Gastroesophageal sphincter (tissue), 4 donors: ENCODE measurements around the gene ZC3H6. TPM values are rescaled to one million over a fixed set of nuclear protein-coding genes. Genes with fewer than 3 reads are reported as not detected.

Experiments used
- ATAC-seq: fragments of 150-250 bp; one replicate; pipeline ENCODE4 v1.9.1; 2016; ENCODE audit warnings: mild to moderate bottlenecking, moderate library complexity
- H3K27ac ChIP-seq, 4 donors: fragments of 200-600 bp; sonication (generic) in 3 of 4; 1 replicate in 3 of 4; 2 replicates in 1 of 4; pipeline ENCODE4 v1.5.1; 2016 to 2019
- H3K27me3 ChIP-seq: fragments of 200-600 bp; sonication (generic); one replicate; pipeline ENCODE4 v1.5.1; 2019
- H3K36me3 ChIP-seq, 2 donors: fragments of 200-600 bp; sonication (generic); one replicate each; pipeline ENCODE4 v1.5.1; 2019; ENCODE audit warnings: control low read depth in 1 of 2
- H3K4me1 ChIP-seq, 3 donors: fragments of 200-600 bp; sonication (generic); 1 replicate in 2 of 3; 2 replicates in 1 of 3; pipeline ENCODE4 v1.5.1; 2016 to 2019; ENCODE audit warnings: control low read depth in 2 of 3
- H3K4me3 ChIP-seq, 2 donors: fragments of 200-600 bp; sonication (generic); one replicate each; pipeline ENCODE4 v1.5.1; 2019; ENCODE audit warnings: mild to moderate bottlenecking in 1 of 2, moderate library complexity in 1 of 2
- H3K9me3 ChIP-seq, 3 donors: fragments of 200-600 bp; sonication (generic); one replicate each; pipeline ENCODE4 v1.5.1; 2017 to 2019; ENCODE audit warnings: control low read depth in 2 of 3
- EP300 ChIP-seq: sonication (generic); formaldehyde crosslinking; IDR thresholded peaks from one replicate; pipeline ENCODE4 v1.6.1; 2017; ENCODE audit warnings: antibody characterized with exemption, mild to moderate bottlenecking
- POLR2A ChIP-seq, 2 donors: fragments of 450-650 bp; IDR thresholded peaks; one replicate each; pipeline ENCODE4 v1.6.1; 2017; ENCODE audit warnings: antibody characterized with exemption in 2 of 2, mild to moderate bottlenecking in 2 of 2, moderate library complexity in 1 of 2
- POLR2AphosphoS5 ChIP-seq: sonication (generic); formaldehyde crosslinking; IDR thresholded peaks from one replicate; pipeline ENCODE4 v1.6.1; 2017; ENCODE audit warnings: antibody characterized with exemption
- WGBS, 2 donors: methylation state at CpG; one replicate each; pipeline ENCODE4 v1.1.5; 2018; ENCODE audit warnings: low coverage in 1 of 2; 5-methylcytosine and 5-hydroxymethylcytosine counted together
- total RNA-seq, 4 donors: library from RNA; depleted of rRNA; stranded (reverse); fragments of >200 nt; gene quantifications; one replicate each; pipeline ENCODE4 v1.1.0, GENCODE V29; 2016
- TF ChIP-seq, protein P1 (sequence below), 4 experiments: fragments of 200-600 bp in 2 of 4; fragments of 450-650 bp in 2 of 4; sonication (generic) in 1 of 4; IDR thresholded peaks; one replicate each; pipeline ENCODE4 v1.5.1; 2017 to 2019; ENCODE audit warnings: antibody characterized with exemption in 4 of 4, mild to moderate bottlenecking in 2 of 4, moderate library complexity in 2 of 4

Gene ZC3H6
- total RNA-seq, 4 donors from 2014 or later, result 13.7 to 30.7 (median 17.3) TPM

DNA sequence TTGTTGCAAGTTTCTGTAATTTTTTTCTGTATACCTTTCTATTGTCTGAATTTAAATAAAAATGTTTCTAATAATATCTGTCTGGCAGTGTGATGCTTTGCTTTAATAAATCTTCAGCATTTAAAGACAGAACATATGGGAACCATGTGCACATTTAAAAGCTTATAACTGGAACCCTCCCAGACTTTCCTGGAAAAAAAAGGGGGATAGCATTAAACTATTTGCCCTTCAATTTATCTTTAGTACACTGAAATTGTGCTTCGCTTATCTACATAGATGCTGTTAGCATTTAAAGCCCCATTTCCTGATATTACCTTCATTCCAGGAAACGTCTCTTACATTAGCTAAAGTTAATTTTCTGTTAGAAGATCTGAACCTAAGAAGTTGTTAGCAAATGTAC is 64.6 kb downstream of the ZC3H6 start:
- no peaks in the 10 kb centered on the region for H3K36me3 ChIP-seq
- ATAC-seq, result no peak
- no peak overlapping the region for H3K4me3 ChIP-seq
- TF ChIP-seq, protein P1, sequence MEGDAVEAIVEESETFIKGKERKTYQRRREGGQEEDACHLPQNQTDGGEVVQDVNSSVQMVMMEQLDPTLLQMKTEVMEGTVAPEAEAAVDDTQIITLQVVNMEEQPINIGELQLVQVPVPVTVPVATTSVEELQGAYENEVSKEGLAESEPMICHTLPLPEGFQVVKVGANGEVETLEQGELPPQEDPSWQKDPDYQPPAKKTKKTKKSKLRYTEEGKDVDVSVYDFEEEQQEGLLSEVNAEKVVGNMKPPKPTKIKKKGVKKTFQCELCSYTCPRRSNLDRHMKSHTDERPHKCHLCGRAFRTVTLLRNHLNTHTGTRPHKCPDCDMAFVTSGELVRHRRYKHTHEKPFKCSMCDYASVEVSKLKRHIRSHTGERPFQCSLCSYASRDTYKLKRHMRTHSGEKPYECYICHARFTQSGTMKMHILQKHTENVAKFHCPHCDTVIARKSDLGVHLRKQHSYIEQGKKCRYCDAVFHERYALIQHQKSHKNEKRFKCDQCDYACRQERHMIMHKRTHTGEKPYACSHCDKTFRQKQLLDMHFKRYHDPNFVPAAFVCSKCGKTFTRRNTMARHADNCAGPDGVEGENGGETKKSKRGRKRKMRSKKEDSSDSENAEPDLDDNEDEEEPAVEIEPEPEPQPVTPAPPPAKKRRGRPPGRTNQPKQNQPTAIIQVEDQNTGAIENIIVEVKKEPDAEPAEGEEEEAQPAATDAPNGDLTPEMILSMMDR (IDR thresholded peaks at IDR 0.05), result no peak
- H3K9me3 ChIP-seq, result no peaks in the 10 kb centered on the region
- H3K27me3 ChIP-seq, result no peaks in the 10 kb centered on the region
- no peaks in the 10 kb centered on the region for H3K4me1 ChIP-seq
- WGBS, 2 donors, result 65 to 69% methylated on average over 2 of the region's 2 CpGs
- H3K27ac ChIP-seq, result no peak overlapping the region

DNA sequence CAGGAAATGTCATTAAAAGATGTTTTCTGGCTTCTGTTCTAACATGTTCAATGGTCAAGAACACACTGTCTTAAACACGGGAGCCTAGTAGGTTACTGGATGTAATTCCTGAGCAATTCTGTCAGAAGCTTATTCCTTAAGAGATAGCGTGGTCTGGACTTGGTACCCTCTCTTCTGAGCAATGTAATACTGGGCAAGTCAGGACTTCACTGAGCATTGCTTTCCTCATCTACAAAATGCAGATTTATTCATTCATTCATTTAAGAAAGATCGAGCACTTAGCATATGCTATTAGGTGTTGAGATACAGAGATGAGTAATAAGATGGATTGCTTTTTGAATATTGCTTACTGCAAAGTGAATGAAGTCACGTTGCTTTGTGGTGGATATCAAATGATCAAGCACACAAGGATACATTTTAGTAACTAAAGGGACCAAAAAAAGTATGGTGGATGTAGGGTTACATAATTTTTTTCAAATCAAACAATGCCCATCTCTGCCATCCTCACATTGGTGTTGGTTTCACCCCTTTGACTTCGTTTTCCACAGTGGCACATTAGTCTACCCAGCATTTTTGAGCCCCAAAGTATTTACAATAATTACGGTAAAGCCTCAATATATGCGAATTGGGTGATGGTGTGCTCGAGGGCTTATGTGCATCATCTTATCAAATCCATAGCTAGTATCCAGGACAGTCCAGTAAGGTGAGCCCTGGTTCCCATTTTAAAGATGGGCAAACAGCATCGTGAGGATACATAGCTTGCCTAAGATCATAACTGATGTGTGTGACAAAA is 65.3 kb downstream of the ZC3H6 start:
- no peak overlapping the region for H3K27ac ChIP-seq
- ATAC-seq, result no peak
- 72 to 77% methylated on average over 9 of the region's 9 CpGs for WGBS, 2 donors
- TF ChIP-seq, protein P1 (IDR thresholded peaks at IDR 0.05), result no peak
- TF ChIP-seq EP300 (no peak), POLR2A (IDR thresholded peaks at IDR 0.05) (no peak), POLR2AphosphoS5 (no peak)
- no peaks in the 10 kb centered on the region for H3K4me1 ChIP-seq
- H3K36me3 ChIP-seq, result no peaks in the 10 kb centered on the region
- no peaks in the 10 kb centered on the region for H3K9me3 ChIP-seq
- H3K27me3 ChIP-seq, result no peaks in the 10 kb centered on the region
- no peak overlapping the region for H3K4me3 ChIP-seq

DNA sequence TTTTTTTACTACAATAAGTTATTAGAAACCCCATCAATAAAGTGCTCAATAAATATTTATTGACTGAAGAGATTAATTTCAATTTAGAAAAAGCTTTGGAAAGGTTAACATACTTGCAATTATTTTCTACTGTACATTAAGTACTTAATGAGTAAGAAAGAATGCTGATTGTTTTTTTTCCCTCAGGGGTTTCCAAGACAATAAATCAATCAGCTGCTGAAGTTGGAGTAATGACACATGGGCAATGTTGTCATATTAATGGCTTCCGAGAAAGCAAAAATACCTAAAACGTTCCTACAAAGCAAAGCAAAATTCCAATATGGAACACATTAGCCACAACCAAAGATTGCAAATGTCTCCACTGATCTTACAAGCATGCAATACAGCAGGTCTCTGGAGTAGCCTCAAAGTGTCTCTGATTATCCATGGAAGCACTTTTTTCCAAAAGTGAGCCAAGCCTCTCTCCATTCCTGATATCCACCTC is 66.7 kb downstream of the ZC3H6 start:
- ATAC-seq, result no peak
- H3K27ac ChIP-seq, result no peak overlapping the region
- no peak for TF ChIP-seq POLR2AphosphoS5
- no peak for TF ChIP-seq POLR2A (IDR thresholded peaks at IDR 0.05)
- TF ChIP-seq, protein P1 (IDR thresholded peaks at IDR 0.05), result no peak
- H3K27me3 ChIP-seq, result no peaks in the 10 kb centered on the region
- no peaks in the 10 kb centered on the region for H3K9me3 ChIP-seq
- no peaks in the 10 kb centered on the region for H3K36me3 ChIP-seq
- no peaks in the 10 kb centered on the region for H3K4me1 ChIP-seq
- WGBS, 2 donors, result 65 to 72% methylated on average over 2 of the region's 2 CpGs
- no peak overlapping the region for H3K4me3 ChIP-seq

DNA sequence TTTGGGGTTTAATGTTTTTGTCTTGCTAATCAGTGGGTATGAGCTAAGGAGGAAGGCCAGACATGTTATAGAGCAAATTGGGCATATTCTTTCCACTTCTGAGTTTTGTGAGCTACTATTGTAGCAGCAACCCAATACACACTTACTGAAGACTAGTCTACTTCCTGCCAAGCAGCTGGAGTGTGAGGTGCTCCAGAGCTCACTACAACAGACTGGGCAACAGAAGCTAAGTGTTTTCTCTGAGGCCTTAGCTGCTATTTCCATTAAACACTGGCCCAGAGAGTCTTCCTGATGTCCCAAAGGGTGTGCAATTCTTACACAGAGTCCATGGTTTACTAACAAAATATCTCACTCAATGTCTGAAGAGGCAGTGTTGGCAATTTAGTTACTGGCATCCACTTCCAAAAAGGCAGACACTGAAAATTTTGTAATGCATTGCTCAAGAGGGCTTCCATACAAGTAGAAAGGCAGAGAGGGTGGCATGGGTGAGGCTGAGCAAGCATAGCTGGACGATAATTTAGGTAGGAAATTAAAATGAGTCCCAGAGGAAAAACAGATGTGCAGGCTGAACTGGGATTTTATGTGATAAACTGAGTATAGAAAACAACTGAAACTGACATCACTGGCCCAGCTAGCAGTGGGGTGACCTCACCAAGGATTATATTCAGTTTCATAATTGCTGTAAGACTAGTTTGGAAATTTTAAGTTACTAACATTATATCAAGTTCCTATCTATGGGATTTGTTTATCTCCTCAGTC is 68.6 kb downstream of the ZC3H6 start:
- Histone ChIP-seq H3K4me1 (no peaks in the 10 kb centered on the region), H3K9me3 (no peaks in the 10 kb centered on the region), H3K36me3 (no peaks in the 10 kb centered on the region), H3K27ac (no peak overlapping the region), H3K27me3 (no peaks in the 10 kb centered on the region), H3K4me3 (no peak overlapping the region)
- 35 to 60% methylated on average over 1 of the region's 1 CpG for WGBS, 2 donors
- TF ChIP-seq POLR2AphosphoS5, result no peak
- no peak for TF ChIP-seq POLR2A (IDR thresholded peaks at IDR 0.05)
- TF ChIP-seq, protein P1 (IDR thresholded peaks at IDR 0.05), result no peak
- TF ChIP-seq EP300, result no peak
- ATAC-seq, result peak; percentile 48
